Smooth muscle cell (in vitro differentiated cells): Measurements from ENCODE around the gene ZNF346. TPM values are rescaled to one million over a fixed set of nuclear protein-coding genes. Genes with fewer than 3 reads are reported as not detected.

Experiments used
- DNase-seq: peaks from one replicate; lab custom pipeline; 2025; ENCODE audit not compliant: unreplicated experiment; lab: John Stamatoyannopoulos, UW
- H2AFZ ChIP-seq: fragments of 200-600 bp; sonication (generic); 2 replicates; pipeline ENCODE4 v1.6.0; 2016; ENCODE audit warnings: antibody characterized with exemption, low read depth, mild to moderate bottlenecking
- H3F3A ChIP-seq: fragments of 200-600 bp; sonication (generic); 2 replicates; pipeline ENCODE4 v1.6.0; 2017; ENCODE audit warnings: antibody characterized with exemption, low read depth
- H3K27ac ChIP-seq: fragments of 200-600 bp; sonication (generic); 2 replicates; pipeline ENCODE4 v1.5.1; 2016; ENCODE audit warnings: low read depth, mild to moderate bottlenecking
- H3K27me3 ChIP-seq: fragments of 200-600 bp; sonication (generic); 2 replicates; pipeline ENCODE4 v1.6.1; 2016; ENCODE audit warnings: low read depth, mild to moderate bottlenecking
- H3K36me3 ChIP-seq: fragments of 200-600 bp; sonication (generic); 2 replicates; pipeline ENCODE4 v1.5.1; 2016; ENCODE audit warnings: low read depth
- H3K4me1 ChIP-seq: fragments of 200-600 bp; sonication (generic); 2 replicates; pipeline ENCODE4 v1.5.1; 2016; ENCODE audit warnings: low read depth
- H3K4me2 ChIP-seq: fragments of 200-600 bp; sonication (generic); 2 replicates; pipeline ENCODE4 v1.6.0; 2016; ENCODE audit warnings: mild to moderate bottlenecking
- H3K4me3 ChIP-seq: fragments of 200-600 bp; sonication (generic); 2 replicates; pipeline ENCODE4 v1.5.1; 2016; ENCODE audit warnings: mild to moderate bottlenecking
- H3K79me2 ChIP-seq: fragments of 200-600 bp; sonication (generic); 2 replicates; pipeline ENCODE4 v1.6.0; 2016; ENCODE audit warnings: low read depth, mild to moderate bottlenecking
- H3K9ac ChIP-seq: fragments of 200-600 bp; sonication (generic); 2 replicates; pipeline ENCODE4 v1.6.0; 2016; ENCODE audit warnings: low read depth
- H3K9me3 ChIP-seq: fragments of 200-600 bp; sonication (generic); replicated peaks from 2 replicates; pipeline ENCODE4 v1.5.1; 2016; ENCODE audit warnings: low read depth
- H4K20me1 ChIP-seq: fragments of 200-600 bp; sonication (generic); 2 replicates; pipeline ENCODE4 v1.6.0; 2016; ENCODE audit warnings: low read depth
- CTCF ChIP-seq: fragments of 200-600 bp; sonication (generic); IDR thresholded peaks from 2 replicates; pipeline ENCODE4 v1.5.1; 2017; ENCODE audit warnings: borderline replicate concordance, mild to moderate bottlenecking, antibody characterized with exemption; ENCODE audit not compliant: insufficient read depth, poor library complexity, severe bottlenecking
- WGBS: methylation state at CpG from one replicate; pipeline ENCODE4 v1.1.7; 2016; ENCODE audit warnings: low lambda C conversion rate; 5-methylcytosine and 5-hydroxymethylcytosine counted together
- polyA plus RNA-seq: library from polyadenylated mRNA; unstranded; fragments of >200 nt; fragmentation: Nextera tagmentation; extraction: Ambion mirVana; gene quantifications from 2 replicates; pipeline ENCODE4 v1.2.1, GENCODE V29; 2016
- total RNA-seq: library from RNA; depleted of rRNA; stranded (reverse); fragments of >200 nt; gene quantifications from 2 replicates; pipeline ENCODE4 v1.2.3, GENCODE V29; 2014

The ZNF346 gene
- total and polyA plus RNA-seq, 2 experiments from 2014 or later, result 6.9 to 14.8 TPM

GRCh38 chr5:177094224-177095087 lies 72.0 kb downstream of the ZNF346 start:
- no peaks in the 10 kb centered on the region for H3K79me2 ChIP-seq
- 94% methylated on average over 12 of the region's 12 CpGs for WGBS
- no peak overlapping the region for H2AFZ ChIP-seq
- no peak for DNase-seq
- no peak for TF ChIP-seq CTCF
- no peaks in the 10 kb centered on the region for H3K27me3 ChIP-seq
- H3F3A ChIP-seq, result no peaks in the 10 kb centered on the region
- no peaks in the 10 kb centered on the region for H3K9me3 ChIP-seq
- no peaks in the 10 kb centered on the region for H3K36me3 ChIP-seq
- no peak overlapping the region for H3K9ac ChIP-seq
- no peak overlapping the region for H3K27ac ChIP-seq
- H3K4me1 ChIP-seq, result peaks cover 5% of the 10 kb centered on the region
- no peak overlapping the region for H3K4me2 ChIP-seq
- H4K20me1 ChIP-seq, result no peaks in the 10 kb centered on the region
- no peak overlapping the region for H3K4me3 ChIP-seq

- Histone ChIP-seq H3K4me1 (peaks cover 5% of the 10 kb centered on the region), H2AFZ (no peak overlapping the region), H3K27me3 (no peaks in the 10 kb centered on the region), H3K79me2 (no peaks in the 10 kb centered on the region), H3K9me3 (no peaks in the 10 kb centered on the region), H3K4me2 (no peak overlapping the region), H3K36me3 (no peaks in the 10 kb centered on the region), H3K4me3 (no peak overlapping the region), H3K9ac (no peak overlapping the region), H3F3A (no peaks in the 10 kb centered on the region), H4K20me1 (no peaks in the 10 kb centered on the region), H3K27ac (no peak overlapping the region)
- TF ChIP-seq CTCF, result no peak
- 94% methylated on average over 26 of the region's 28 CpGs for WGBS
- DNase-seq, result no peak
Measured at GRCh38 chr5:177095088-177095669, 72.7 kb downstream of the ZNF346 start.

GRCh38 chr5:177096162-177097015 lies 73.9 kb downstream of the ZNF346 start:
- H3K36me3 ChIP-seq, result no peaks in the 10 kb centered on the region
- no peaks in the 10 kb centered on the region for H3K79me2 ChIP-seq
- no peak overlapping the region for H3K4me3 ChIP-seq
- no peak for TF ChIP-seq CTCF
- H3K4me2 ChIP-seq, result no peak overlapping the region
- H3K9me3 ChIP-seq, result no peaks in the 10 kb centered on the region
- no peak for DNase-seq
- no peak overlapping the region for H3K27ac ChIP-seq
- 95% methylated on average over 28 of the region's 29 CpGs for WGBS
- no peaks in the 10 kb centered on the region for H4K20me1 ChIP-seq
- H2AFZ ChIP-seq, result no peak overlapping the region
- no peaks in the 10 kb centered on the region for H3K27me3 ChIP-seq
- no peaks in the 10 kb centered on the region for H3F3A ChIP-seq
- H3K9ac ChIP-seq, result no peak overlapping the region
- H3K4me1 ChIP-seq, result peaks cover 5% of the 10 kb centered on the region
